Gastrocnemius medialis (tissue), 4 donors: Measurements from ENCODE around the gene CC2D1B. TPM values are rescaled to one million over a fixed set of nuclear protein-coding genes. Genes with fewer than 3 reads are reported as not detected.

Source experiments
- ATAC-seq, 2 donors: fragments of 150-250 bp; one replicate each; pipeline ENCODE4 v1.9.1; 2016
- DNase-seq, 2 donors: peaks; one replicate each; pipeline ENCODE4 v3.0.0-alpha.2; 2019
- H3K27ac ChIP-seq, 4 donors: fragments of 200-600 bp; sonication (generic); 1 replicate in 1 of 4; 2 replicates in 3 of 4; pipeline ENCODE4 v1.5.1; 2016 to 2018; ENCODE audit warnings: mild to moderate bottlenecking in 2 of 4, moderate library complexity in 1 of 4
- H3K27me3 ChIP-seq, 3 donors: fragments of 200-600 bp; sonication (generic) in 2 of 3; 1 replicate in 1 of 3; 2 replicates in 2 of 3; pipeline versions ENCODE4 v1.5.1 to v1.6.0; 2016 to 2019; ENCODE audit warnings: mild to moderate bottlenecking in 1 of 3, moderate library complexity in 1 of 3
- H3K36me3 ChIP-seq, 2 donors: fragments of 200-600 bp; sonication (generic) in 1 of 2; one replicate each; pipeline ENCODE4 v1.5.1; 2017 to 2018
- H3K4me1 ChIP-seq, 2 donors: fragments of 200-600 bp; sonication (generic) in 1 of 2; one replicate each; pipeline ENCODE4 v1.5.1; 2016 to 2017; ENCODE audit warnings: mild to moderate bottlenecking in 2 of 2
- H3K4me3 ChIP-seq, 4 donors: fragments of 200-600 bp; sonication (generic) in 3 of 4; 1 replicate in 1 of 4; 2 replicates in 3 of 4; pipeline ENCODE4 v1.5.1; 2016 to 2019; ENCODE audit warnings: mild to moderate bottlenecking in 2 of 4
- H3K9me3 ChIP-seq, 3 donors: fragments of 200-600 bp; sonication (generic) in 2 of 3; 1 replicate in 1 of 3; 2 replicates in 2 of 3; pipeline ENCODE4 v1.5.1; 2016 to 2019
- CTCF ChIP-seq, 5 experiments: fragments of 450-650 bp in 3 of 5; fragments of 200-600 bp in 2 of 5; sonication (generic) in 2 of 5; IDR thresholded peaks in 4 of 5; conservative IDR thresholded peaks in 1 of 5; 1 replicate in 4 of 5; 2 replicates in 1 of 5; pipeline ENCODE4 v1.5.1; 2016 to 2019; ENCODE audit warnings: antibody characterized with exemption in 5 of 5, mild to moderate bottlenecking in 3 of 5, moderate library complexity in 3 of 5
- POLR2A ChIP-seq, 2 donors: fragments of 450-650 bp; IDR thresholded peaks; one replicate each; pipeline ENCODE4 v1.6.1; 2017; ENCODE audit warnings: antibody characterized with exemption in 2 of 2, mild to moderate bottlenecking in 2 of 2, moderate library complexity in 2 of 2
- in situ Hi-C, 4 donors: fragments of 200-750 bp; cut with MboI; loops; one replicate each; pipeline versions ENCODE4 v1.15.0 to v1.8.0; 2017; ENCODE audit warnings: low sequenced_read_pairs in 4 of 4
- intact Hi-C: fragments of 100-400 bp; cut with DNase I; formaldehyde crosslinking; loops from one replicate; pipeline ENCODE4 v1.15.1; 2023; ENCODE audit warnings: low total_unique reads
- total RNA-seq, 4 donors: library from RNA; depleted of rRNA; stranded (reverse); fragments of >200 nt; gene quantifications; one replicate each; pipeline versions ENCODE4 v1.1.0 to v1.2.3, GENCODE V29; 2016

The CC2D1B gene
- total RNA-seq, 4 donors from 2014 or later = 34.1 to 62.7 (median 52.2) TPM

GRCh38 chr1:52368383-52369172 lies 2.6 kb upstream of the CC2D1B start:
- H3K4me1 ChIP-seq = peaks cover 10 to 14% of the 10 kb centered on the region in 2 donors
- H3K4me3 ChIP-seq = peak overlapping the region; percentile 39 to 60 (median 52)
- no peaks in the 10 kb centered on the region for H3K27me3 ChIP-seq
- in situ Hi-C loops (no loop called here), intact Hi-C loops (loop anchor here (5.0 to 10.0 kb wide), 4 partner anchors 184 to 556 kb away; partner anchors contain the start of genes ECHDC2, SCP2, TUT4 and ZFYVE9)
- DNase-seq (peak in 1 of 2 donors; percentile 38), ATAC-seq (no peak)
- H3K9me3 ChIP-seq = no peaks in the 10 kb centered on the region
- H3K36me3 ChIP-seq = no peaks in the 10 kb centered on the region
- H3K27ac ChIP-seq = peak overlapping the region; percentile 14 to 42 (median 40)
- TF ChIP-seq POLR2A (IDR thresholded peaks at IDR 0.05) (no peak), CTCF (IDR thresholded peaks at IDR 0.05 in 4 of 5, conservative IDR thresholded peaks at IDR 0.05 in 1 of 5) (peak in 1 of 5 experiments; percentile 26)

- in situ Hi-C loops = no loop called here
- no peak for TF ChIP-seq POLR2A (IDR thresholded peaks at IDR 0.05)
- TF ChIP-seq CTCF (IDR thresholded peaks at IDR 0.05 in 4 of 5, conservative IDR thresholded peaks at IDR 0.05 in 1 of 5) = no peak
- Histone ChIP-seq H3K36me3 (peaks cover 0 to 6% of the 10 kb centered on the region in 2 donors), H3K4me1 (peaks cover 10 to 14% of the 10 kb centered on the region in 2 donors), H3K9me3 (no peaks in the 10 kb centered on the region), H3K27me3 (no peaks in the 10 kb centered on the region), H3K27ac (no peak overlapping the region), H3K4me3 (no peak overlapping the region)
- ATAC-seq (no peak), DNase-seq (no peak)
- intact Hi-C loops = loop anchor here (5.0 to 10.0 kb wide), 4 partner anchors 185 to 558 kb away; partner anchors contain the start of genes ECHDC2, SCP2, TUT4 and ZFYVE9
Measured at GRCh38 chr1:52367272-52367671, 1.3 kb upstream of the CC2D1B start.

- in situ Hi-C loops (no loop called here), intact Hi-C loops (loop anchor here (1.0 to 10.0 kb wide), 5 partner anchors 38 to 558 kb away; partner anchors contain the start of genes ECHDC2, ORC1, PRPF38A and SCP2)
- no peaks in the 10 kb centered on the region for H3K9me3 ChIP-seq
- peaks cover 10 to 14% of the 10 kb centered on the region in 2 donors for H3K4me1 ChIP-seq
- TF ChIP-seq POLR2A (IDR thresholded peaks at IDR 0.05) (no peak), CTCF (IDR thresholded peaks at IDR 0.05 in 4 of 5, conservative IDR thresholded peaks at IDR 0.05 in 1 of 5) (no peak)
- DNase-seq = no peak
- no peak for ATAC-seq
- peak overlapping the region; percentile 81 to 91 (median 86) for H3K4me3 ChIP-seq
- H3K27me3 ChIP-seq = no peaks in the 10 kb centered on the region
- H3K27ac ChIP-seq = peak overlapping the region; percentile 91 to 99 (median 97)
- H3K36me3 ChIP-seq = peaks cover 0 to 14% of the 10 kb centered on the region in 2 donors
Measured at GRCh38 chr1:52366517-52366827, 467 bp upstream of the CC2D1B start.

- ATAC-seq (peak; percentile 30 to 44), DNase-seq (peak; percentile 18 to 71)
- H3K27me3 ChIP-seq = no peaks in the 10 kb centered on the region
- peak overlapping the region; percentile 91 to 99 (median 97) for H3K27ac ChIP-seq
- intact Hi-C loops = loop anchor here (1.0 to 10.0 kb wide), 5 partner anchors 187 to 560 kb away; partner anchors contain the start of genes ECHDC2, SCP2, TUT4 and TXNDC12
- peak overlapping the region; percentile 81 to 91 (median 86) for H3K4me3 ChIP-seq
- peaks cover 10 to 14% of the 10 kb centered on the region in 2 donors for H3K4me1 ChIP-seq
- no peak for TF ChIP-seq CTCF (IDR thresholded peaks at IDR 0.05 in 4 of 5, conservative IDR thresholded peaks at IDR 0.05 in 1 of 5)
- TF ChIP-seq POLR2A (IDR thresholded peaks at IDR 0.05) = no peak
- peaks cover 0 to 27% of the 10 kb centered on the region in 2 donors for H3K36me3 ChIP-seq
- in situ Hi-C loops = no loop called here
- H3K9me3 ChIP-seq = no peaks in the 10 kb centered on the region
Measured at GRCh38 chr1:52365071-52365745, 797 bp downstream of the CC2D1B start.
